HG02981 (cell line): ENCODE data around the gene NPIPB9.

ENCODE experiments used
- ATAC-seq: cut with Tn5 transposase; IDR thresholded peaks from one replicate; pipeline ENCODE4 v1.9.1; 2021; ENCODE audit warnings: mild to moderate bottlenecking, moderate library complexity; ENCODE audit not compliant: unreplicated experiment

Gene NPIPB9

DNA sequence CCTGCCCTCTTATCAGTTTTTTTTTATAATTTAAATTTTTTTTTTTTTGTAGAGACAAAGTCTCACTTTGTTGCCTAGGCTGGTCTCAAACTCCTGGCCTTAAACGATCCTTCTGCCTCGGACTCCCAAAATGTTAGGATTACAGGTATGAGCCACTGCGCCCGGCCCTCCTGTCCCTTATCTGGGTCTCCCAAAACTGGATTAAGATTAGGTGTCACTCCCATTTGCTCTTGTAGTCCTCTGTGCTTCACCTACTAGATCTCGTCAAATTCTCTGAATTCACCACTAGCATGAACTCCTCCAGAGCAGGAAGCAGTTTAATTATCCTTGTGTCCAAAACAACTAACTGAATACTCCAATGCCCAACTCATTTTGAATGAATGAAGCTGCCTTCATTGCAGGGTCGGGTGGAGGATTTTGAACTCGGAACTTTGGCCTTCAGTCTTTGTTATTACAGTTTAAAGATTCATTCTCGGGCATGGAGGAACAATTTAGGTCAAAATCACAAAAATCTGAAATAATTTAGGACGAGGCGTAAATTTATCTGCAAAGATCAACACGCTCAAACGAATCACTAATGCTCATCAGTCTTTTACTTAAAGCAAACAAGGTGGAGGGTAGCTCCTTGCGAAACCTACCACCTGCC is 70.4 kb downstream of the NPIPB9 start:
- no peak for ATAC-seq
